H1 (cell line): ENCODE data around the gene FMN2. TPM values are rescaled to one million over a fixed set of nuclear protein-coding genes. Genes with fewer than 3 reads are reported as not detected.

Experiments used
- ATF2 ChIP-seq: IDR thresholded peaks from 2 replicates; pipeline ENCODE4 v1.6.1; 2012; ENCODE audit warnings: low read length, inconsistent platforms
- CBX5 ChIP-seq: fragments of 300-800, 300-1000 bp; sonication (generic); IDR thresholded peaks from 2 replicates; pipeline ENCODE4 v1.7.1; 2016; ENCODE audit warnings: antibody characterized with exemption, low read length, low read depth
- CREB1 ChIP-seq: IDR thresholded peaks from 2 replicates; pipeline ENCODE4 v1.6.1; 2012; ENCODE audit warnings: inconsistent platforms
- EP300 ChIP-seq, 2 experiments: IDR thresholded peaks; 1 replicate in 1 of 2; 2 replicates in 1 of 2; pipeline ENCODE4 v1.6.1; 2011 to 2012; ENCODE audit warnings: low read depth in 2 of 2, low read length in 2 of 2, mild to moderate bottlenecking in 2 of 2, borderline replicate concordance in 1 of 2, inconsistent platforms in 1 of 2, moderate library complexity in 1 of 2
- RBBP5 ChIP-seq: IDR thresholded peaks from 2 replicates; pipeline ENCODE4 v1.7.1; 2012; ENCODE audit warnings: low read depth, mild to moderate bottlenecking, inconsistent platforms, low read length, moderate library complexity, borderline replicate concordance
- TAF1 ChIP-seq: IDR thresholded peaks from 2 replicates; pipeline ENCODE4 v1.6.1; 2011; ENCODE audit warnings: mild to moderate bottlenecking, low read depth, low read length
- polyA plus RNA-seq, 7 experiments: library from polyadenylated mRNA; depleted of rRNA in 3 of 7; stranded (reverse) in 5 of 7; unstranded in 2 of 7; fragments of >200 nt in 5 of 7; fragments of 200-250 nt in 2 of 7; gene quantifications; 1 replicate in 5 of 7; 2 replicates in 1 of 7; 4 replicates in 1 of 7; pipeline versions ENCODE4 v1.2.1 to v1.2.3, GENCODE V29; 2011 to 2013; ENCODE audit warnings: missing spikeins in 2 of 7, mixed read lengths in 2 of 7
- total RNA-seq: library from RNA; stranded (reverse); fragmentation: NEBNext Ultra II Directional; extraction: Animal tissue kit (Norgen Biotek cat#: 25700); gene quantifications from 2 replicates; pipeline ENCODE4 v1.2.1, GENCODE V29; 2021

Gene FMN2
- total and polyA plus RNA-seq, 2 of the 8 experiments (the other 6 are each of a cell fraction or from before 2014, with no cell fraction given) = 0.83 to 2.0 TPM

GRCh38 chr1:240094041-240094722 is 2.5 kb downstream of the FMN2 start (continued):
- TF ChIP-seq ATF2 (no peak), CBX5 (no peak), TAF1 (no peak), RBBP5 (no peak), CREB1 (no peak), EP300 (IDR thresholded peaks at IDR 0.05; ENCODE audit: borderline replicate concordance in 1 of 2, low read depth in 2 of 2, low read length in 2 of 2) (no peak)
